Duodenal mucosa (tissue), 2 donors: ENCODE results near the gene DDX28.
"Not testable (repeated sequence)": the region's sequence is repeated elsewhere in the genome, so short reads cannot be mapped to it uniquely, and the experiment has no call there.

Source experiments
- H3K27ac ChIP-seq: one replicate; pipeline ENCODE4 v1.7.0; 2013; ENCODE audit warnings: low read depth, low read length
- H3K27me3 ChIP-seq, 2 donors: one replicate each; pipeline ENCODE4 v1.7.0; 2013; ENCODE audit warnings: low read length in 2 of 2, control low read depth in 1 of 2; ENCODE audit not compliant: insufficient read depth in 2 of 2, control insufficient read depth in 1 of 2
- H3K36me3 ChIP-seq, 2 donors: one replicate each; pipeline ENCODE4 v1.7.0; 2013; ENCODE audit warnings: low read length in 2 of 2, control low read depth in 1 of 2; ENCODE audit not compliant: insufficient read depth in 2 of 2, control insufficient read depth in 1 of 2
- H3K4me1 ChIP-seq, 2 donors: one replicate each; pipeline ENCODE4 v1.7.0; 2013; ENCODE audit warnings: low read length in 2 of 2, control low read depth in 1 of 2; ENCODE audit not compliant: insufficient read depth in 2 of 2, control insufficient read depth in 1 of 2
- H3K4me3 ChIP-seq, 2 donors: one replicate each; pipeline ENCODE4 v1.7.0; 2013; ENCODE audit warnings: low read length in 2 of 2, low read depth in 1 of 2
- H3K9ac ChIP-seq, 2 donors: one replicate each; pipeline ENCODE4 v1.7.0; 2013; ENCODE audit warnings: low read length in 2 of 2, low read depth in 1 of 2
- H3K9me3 ChIP-seq, 2 donors: one replicate each; pipeline ENCODE4 v1.7.0; 2013; ENCODE audit warnings: low read length in 2 of 2, control low read depth in 1 of 2; ENCODE audit not compliant: control insufficient read depth in 1 of 2

The DDX28 gene

DNA sequence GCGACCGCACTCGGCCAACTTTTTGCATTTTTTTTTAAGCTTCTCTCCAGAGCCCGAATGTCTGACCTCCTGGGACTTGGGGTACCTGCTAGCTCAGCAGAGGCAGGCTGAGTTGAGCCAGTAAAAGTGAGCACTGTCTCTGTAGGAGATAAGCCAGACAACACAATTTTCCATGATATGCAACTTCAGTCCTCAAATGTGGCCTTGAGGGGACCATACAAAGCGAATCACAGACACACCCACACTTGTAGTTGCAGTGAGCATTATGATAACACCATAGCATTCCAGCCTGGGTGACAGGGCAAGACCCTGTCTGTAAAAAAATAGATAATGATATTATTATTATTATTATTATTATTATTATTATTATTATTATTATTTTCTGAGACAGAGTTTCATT is 26.4 kb downstream of the DDX28 start:
- no peaks in the 10 kb centered on the region for H3K27me3 ChIP-seq
- H3K27ac ChIP-seq: no peak overlapping the region
- H3K9me3 ChIP-seq: no peaks in the 10 kb centered on the region
- H3K4me1 ChIP-seq: peaks cover 15 to 30% of the 10 kb centered on the region in 2 donors
- no peak overlapping the region for H3K9ac ChIP-seq
- H3K4me3 ChIP-seq: no peak overlapping the region
- no peaks in the 10 kb centered on the region for H3K36me3 ChIP-seq

DNA sequence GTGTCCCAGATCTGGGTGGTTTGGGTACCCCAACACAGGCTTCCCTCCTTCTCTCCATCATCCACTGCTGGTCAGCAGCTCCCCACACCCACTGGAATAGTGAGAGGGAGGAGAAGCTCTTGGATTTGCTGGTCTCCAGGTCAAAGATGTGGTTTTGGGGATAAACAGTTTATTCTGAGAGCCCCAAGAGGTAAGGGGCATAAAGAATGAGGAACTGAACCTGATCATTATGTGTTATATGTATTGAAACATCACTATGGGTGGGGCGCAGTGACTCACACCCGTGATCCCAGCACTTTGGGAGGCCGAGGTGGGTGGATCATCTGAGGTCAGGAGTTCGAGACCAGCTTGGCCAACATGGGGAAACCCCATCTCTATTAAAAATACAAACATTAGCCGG is 27.6 kb downstream of the DDX28 start:
- peaks cover 0 to 2% of the 10 kb centered on the region in 2 donors for H3K36me3 ChIP-seq
- no peak overlapping the region for H3K27ac ChIP-seq
- H3K4me1 ChIP-seq: peaks cover 12 to 29% of the 10 kb centered on the region in 2 donors
- no peaks in the 10 kb centered on the region for H3K9me3 ChIP-seq
- H3K27me3 ChIP-seq: no peaks in the 10 kb centered on the region
- no peak overlapping the region for H3K4me3 ChIP-seq
- no peak overlapping the region for H3K9ac ChIP-seq

DNA sequence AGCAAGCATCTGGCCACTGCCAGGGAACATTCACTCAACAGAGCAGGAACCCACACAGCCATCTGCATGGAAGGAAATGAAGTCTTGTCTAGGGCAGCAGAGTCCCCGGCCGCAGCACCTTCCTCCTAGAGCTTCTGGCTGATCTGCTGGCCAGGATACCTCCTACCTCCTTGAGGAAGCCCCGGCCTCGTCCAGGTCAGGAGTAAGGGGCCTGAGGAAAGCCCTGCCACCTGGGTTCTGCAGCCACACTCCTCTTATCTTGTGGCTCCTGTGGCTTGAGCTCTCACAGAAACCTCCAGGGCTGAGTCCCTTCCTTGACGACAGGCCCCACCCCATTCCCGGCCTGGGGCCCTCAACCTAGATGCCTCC is 29.0 kb downstream of the DDX28 start:
- H3K36me3 ChIP-seq, H3K27ac ChIP-seq: not testable (repeated sequence)
- H3K4me1 ChIP-seq: peaks cover 6 to 15% of the 10 kb centered on the region in 2 donors

DNA sequence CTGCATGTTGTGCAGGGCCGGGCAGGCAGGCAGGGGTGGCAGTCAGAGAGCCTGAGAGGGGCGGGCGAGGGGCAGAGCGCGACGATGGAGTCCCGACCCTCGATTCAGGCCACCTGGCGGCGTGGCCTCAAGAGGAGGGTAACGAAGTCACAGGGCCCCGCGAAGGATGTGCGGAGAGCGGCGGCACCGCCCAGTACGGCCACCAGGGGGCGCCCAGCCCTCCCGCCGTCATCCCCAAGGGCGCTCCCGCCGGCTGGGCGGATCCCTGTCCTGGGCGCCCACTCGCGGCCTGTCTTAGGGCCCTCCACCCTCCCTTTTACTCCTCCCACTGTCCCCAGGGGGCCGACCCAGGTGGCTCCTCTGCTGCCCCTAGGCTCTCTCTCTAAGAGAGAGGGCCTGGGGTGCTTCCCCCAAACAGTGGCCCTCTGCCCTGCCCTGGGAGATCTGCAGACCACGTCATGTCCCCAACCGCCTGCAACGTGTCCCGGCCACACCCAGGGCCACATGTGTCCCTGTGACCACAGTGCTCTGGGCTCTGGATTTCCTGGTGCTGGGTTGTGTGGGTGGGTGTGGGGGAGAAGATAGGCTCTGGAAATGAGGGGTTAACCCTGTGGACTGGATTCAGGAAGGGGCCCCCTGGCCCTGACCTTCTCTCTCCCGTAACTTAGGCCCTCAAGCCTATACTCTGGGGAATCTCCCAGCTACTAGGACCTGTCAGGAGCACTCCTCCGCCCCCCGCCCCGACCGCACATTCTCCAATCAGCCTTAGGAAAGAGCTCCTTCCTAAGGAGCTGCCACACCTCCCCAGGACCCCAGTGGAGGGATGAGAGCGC is 29.6 kb downstream of the DDX28 start:
- Histone ChIP-seq H3K9ac (peak overlapping the region; percentile 43 to 68), H3K36me3 (peaks cover 0 to 2% of the 10 kb centered on the region in 2 donors), H3K27ac (peak overlapping the region; percentile 50), H3K4me1 (peaks cover 6 to 15% of the 10 kb centered on the region in 2 donors), H3K9me3 (no peaks in the 10 kb centered on the region), H3K27me3 (no peaks in the 10 kb centered on the region), H3K4me3 (peak overlapping the region; percentile 65 to 71)

More for the DNA sequence above, 29.0 kb downstream of the DDX28 start:
- not testable (repeated sequence) for H3K9me3 ChIP-seq, H3K27me3 ChIP-seq
- H3K4me3 ChIP-seq: peak overlapping the region; percentile 65 to 71
- H3K9ac ChIP-seq: peak overlapping the region; percentile 43 to 68

DNA sequence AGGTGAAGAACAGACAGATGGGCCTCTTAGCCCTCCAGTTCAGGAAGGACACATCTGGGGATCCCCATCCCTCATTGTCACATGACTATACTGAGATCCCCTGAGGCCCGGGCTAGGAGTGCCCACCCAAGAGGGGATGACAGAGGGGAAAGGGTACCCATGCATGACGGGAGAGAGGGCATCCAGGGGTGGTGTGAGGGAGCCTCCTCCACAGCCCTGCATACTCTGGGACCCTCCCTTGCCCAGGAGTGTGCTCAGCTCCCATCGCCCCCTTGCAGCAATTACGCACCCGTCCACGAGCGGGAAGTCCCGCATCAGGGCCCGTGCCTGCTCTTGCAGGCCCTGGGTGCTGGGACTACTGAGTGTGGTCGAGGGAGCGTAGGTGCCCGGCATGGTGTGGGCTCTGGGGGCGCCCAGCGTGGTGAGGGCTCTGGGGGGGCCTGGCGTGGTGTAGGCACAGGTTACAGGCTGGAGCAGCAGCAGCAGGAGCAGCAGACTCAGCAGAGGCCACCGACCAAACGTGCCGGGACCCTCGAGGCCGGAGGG is 30.3 kb downstream of the DDX28 start:
- H3K9ac ChIP-seq: peak overlapping the region in 1 of 2 donors; percentile 27
- H3K27ac ChIP-seq: no peak overlapping the region
- H3K27me3 ChIP-seq: no peaks in the 10 kb centered on the region
- peak overlapping the region; percentile 65 to 71 for H3K4me3 ChIP-seq
- H3K4me1 ChIP-seq: peaks cover 6 to 15% of the 10 kb centered on the region in 2 donors
- peaks cover 0 to 2% of the 10 kb centered on the region in 2 donors for H3K36me3 ChIP-seq
- no peaks in the 10 kb centered on the region for H3K9me3 ChIP-seq

DNA sequence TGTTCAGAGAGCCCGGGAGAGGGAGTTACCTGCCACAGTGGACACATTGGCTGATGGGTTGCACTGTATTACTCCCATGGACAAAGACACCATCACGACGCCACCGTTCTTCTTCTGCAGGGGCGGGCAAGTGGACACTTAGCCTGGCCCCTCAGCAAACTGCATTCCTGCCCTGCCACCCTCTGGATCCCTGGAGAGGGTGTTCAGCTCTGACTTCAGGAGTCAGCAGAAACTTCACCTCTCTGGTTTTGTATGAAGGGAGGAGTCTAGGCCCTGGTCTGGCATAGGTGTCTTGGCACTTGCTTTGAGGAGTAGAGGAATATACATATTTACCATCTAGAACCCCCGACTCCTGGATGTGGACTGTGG is 33.0 kb downstream of the DDX28 start:
- Histone ChIP-seq H3K9me3 (no peaks in the 10 kb centered on the region), H3K27ac (no peak overlapping the region), H3K4me3 (no peak overlapping the region), H3K4me1 (peaks cover 6 to 15% of the 10 kb centered on the region in 2 donors), H3K27me3 (no peaks in the 10 kb centered on the region), H3K9ac (no peak overlapping the region), H3K36me3 (peaks cover 0 to 2% of the 10 kb centered on the region in 2 donors)

DNA sequence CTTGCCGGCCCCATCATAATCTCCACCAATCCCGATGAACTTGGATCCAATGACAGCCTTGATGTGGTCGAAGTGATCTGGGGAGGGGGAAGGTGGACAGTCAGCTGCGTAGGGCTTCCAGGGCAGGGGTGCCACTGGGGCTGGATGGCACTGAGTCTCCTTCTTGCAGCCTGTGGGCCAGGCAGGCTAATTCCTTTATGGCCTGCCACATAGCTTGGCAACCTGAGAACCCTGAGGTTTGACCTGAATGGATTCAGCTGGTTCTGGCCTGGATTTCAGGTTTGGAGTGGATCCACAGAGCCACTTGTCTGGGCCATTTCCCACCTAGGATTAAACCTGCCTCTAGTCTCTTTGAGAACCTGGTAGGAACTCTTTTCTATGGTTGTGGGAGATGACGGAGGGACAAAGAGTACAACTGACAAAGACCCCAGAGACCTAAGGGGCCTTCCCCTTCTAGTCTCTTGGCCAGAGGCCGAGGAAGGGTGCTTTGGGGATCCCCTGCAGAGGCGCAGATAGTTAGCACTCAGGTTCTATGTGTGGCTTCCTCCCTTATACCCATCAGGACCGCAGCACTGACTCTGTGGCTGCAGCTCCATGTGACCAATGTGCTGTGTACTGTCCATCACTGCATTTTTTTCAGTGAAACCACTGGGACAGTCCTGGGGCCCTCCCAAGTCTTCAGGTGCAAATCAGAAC is 33.6 kb downstream of the DDX28 start:
- Histone ChIP-seq H3K9me3 (no peaks in the 10 kb centered on the region), H3K36me3 (peaks cover 0 to 2% of the 10 kb centered on the region in 2 donors), H3K4me3 (no peak overlapping the region), H3K4me1 (peaks cover 6 to 15% of the 10 kb centered on the region in 2 donors), H3K27me3 (no peaks in the 10 kb centered on the region), H3K9ac (no peak overlapping the region), H3K27ac (no peak overlapping the region)

DNA sequence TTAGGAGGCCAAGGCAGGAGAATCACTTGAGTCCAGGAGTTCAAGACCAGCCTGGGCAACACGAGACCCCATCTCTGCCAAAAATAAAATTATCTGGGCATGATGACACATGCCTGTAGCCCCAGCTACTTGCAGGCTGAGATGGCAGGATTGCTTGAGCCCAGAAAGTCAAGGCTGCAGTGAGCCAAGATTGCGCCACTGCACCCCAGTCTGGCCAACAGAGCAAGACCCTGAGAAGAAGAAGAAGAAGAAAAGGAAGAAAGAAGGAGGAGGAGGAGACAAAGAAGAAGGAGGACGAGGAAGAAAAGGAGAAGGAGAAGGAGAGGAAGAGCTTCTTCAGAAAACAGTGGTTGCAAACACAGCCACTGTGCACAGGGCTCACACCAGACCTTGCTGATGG is 34.4 kb downstream of the DDX28 start:
- no peaks in the 10 kb centered on the region for H3K9me3 ChIP-seq
- H3K27ac ChIP-seq: no peak overlapping the region
- H3K4me1 ChIP-seq: peaks cover 4 to 11% of the 10 kb centered on the region in 2 donors
- H3K36me3 ChIP-seq: peaks cover 0 to 2% of the 10 kb centered on the region in 2 donors
- no peak overlapping the region for H3K4me3 ChIP-seq
- no peaks in the 10 kb centered on the region for H3K27me3 ChIP-seq
- H3K9ac ChIP-seq: no peak overlapping the region

DNA sequence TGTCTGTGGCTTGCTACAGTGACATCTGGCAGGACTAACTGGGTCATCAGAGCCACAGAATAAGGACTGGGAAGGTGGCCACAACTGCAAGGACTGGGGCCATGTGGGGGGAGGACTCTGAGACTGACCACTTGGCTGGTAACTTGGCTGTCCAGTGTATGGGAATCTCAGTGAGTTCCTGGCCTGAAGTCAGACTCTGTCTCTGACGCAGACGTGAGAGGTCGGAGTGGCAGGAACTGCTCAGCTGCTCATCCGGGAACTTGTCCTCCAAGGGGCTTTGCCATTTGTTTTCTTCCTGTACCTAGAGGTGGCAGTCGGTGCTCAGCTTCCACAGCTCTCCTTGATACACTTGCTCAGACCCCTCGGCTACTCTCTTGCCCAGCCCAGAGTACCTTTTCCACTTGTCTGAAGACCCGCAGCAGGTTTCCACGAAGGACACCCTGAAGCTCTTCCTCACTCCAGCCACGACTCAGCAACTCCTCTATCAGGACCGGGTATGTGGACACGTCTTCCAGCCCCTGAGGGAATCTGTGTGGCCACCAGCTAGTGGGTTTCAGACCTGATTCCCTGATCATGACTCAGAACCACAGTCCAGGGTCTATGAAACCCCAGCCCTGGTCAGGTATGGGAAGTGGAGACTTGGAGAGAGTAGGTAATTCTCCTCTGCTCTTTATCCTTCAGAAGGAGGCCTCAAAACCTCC is 35.4 kb downstream of the DDX28 start:
- Histone ChIP-seq H3K4me3 (no peak overlapping the region), H3K27ac (no peak overlapping the region), H3K9ac (no peak overlapping the region), H3K4me1 (peaks cover 0 to 5% of the 10 kb centered on the region in 2 donors), H3K9me3 (no peaks in the 10 kb centered on the region), H3K36me3 (peaks cover 0 to 2% of the 10 kb centered on the region in 2 donors), H3K27me3 (no peaks in the 10 kb centered on the region)
